Tibial nerve (tissue), 4 donors: ENCODE measurements around the gene DMD.

Source experiments
- EP300 ChIP-seq, 2 donors: sonication (generic); formaldehyde crosslinking; IDR thresholded peaks; one replicate each; pipeline ENCODE4 v1.6.1; 2017; ENCODE audit warnings: antibody characterized with exemption in 2 of 2, mild to moderate bottlenecking in 1 of 2
- POLR2A ChIP-seq, 2 donors: fragments of 450-650 bp; IDR thresholded peaks; one replicate each; pipeline ENCODE4 v1.6.1; 2017; ENCODE audit warnings: antibody characterized with exemption in 2 of 2, mild to moderate bottlenecking in 2 of 2, moderate library complexity in 2 of 2
- TF ChIP-seq, protein P1 (sequence below), 5 experiments: fragments of 200-600 bp in 3 of 5; fragments of 450-650 bp in 2 of 5; sonication (generic) in 3 of 5; IDR thresholded peaks; one replicate each; pipeline ENCODE4 v1.5.1; 2016 to 2019; ENCODE audit warnings: antibody characterized with exemption in 5 of 5, mild to moderate bottlenecking in 3 of 5, moderate library complexity in 2 of 5

DNA sequence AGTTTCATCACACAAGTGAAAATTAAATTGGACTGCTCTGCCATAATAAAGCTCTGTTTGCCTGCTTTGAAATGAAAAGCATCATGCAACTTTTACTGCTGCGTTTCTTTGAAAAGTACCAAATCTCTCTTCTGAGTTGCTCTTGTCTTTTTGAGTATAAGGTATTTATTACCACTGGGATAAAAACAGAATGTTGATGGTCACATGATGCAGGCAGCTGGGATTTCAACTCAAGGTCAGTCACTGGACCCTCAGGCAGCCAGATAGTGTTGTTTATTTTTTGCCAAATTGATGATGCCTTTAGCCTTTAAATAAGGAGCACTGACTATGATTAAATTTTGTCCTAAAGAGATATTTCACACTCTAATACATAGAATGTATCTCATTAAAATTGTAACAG, 32.7 kb downstream of the DMD start:
- TF ChIP-seq, protein P1, sequence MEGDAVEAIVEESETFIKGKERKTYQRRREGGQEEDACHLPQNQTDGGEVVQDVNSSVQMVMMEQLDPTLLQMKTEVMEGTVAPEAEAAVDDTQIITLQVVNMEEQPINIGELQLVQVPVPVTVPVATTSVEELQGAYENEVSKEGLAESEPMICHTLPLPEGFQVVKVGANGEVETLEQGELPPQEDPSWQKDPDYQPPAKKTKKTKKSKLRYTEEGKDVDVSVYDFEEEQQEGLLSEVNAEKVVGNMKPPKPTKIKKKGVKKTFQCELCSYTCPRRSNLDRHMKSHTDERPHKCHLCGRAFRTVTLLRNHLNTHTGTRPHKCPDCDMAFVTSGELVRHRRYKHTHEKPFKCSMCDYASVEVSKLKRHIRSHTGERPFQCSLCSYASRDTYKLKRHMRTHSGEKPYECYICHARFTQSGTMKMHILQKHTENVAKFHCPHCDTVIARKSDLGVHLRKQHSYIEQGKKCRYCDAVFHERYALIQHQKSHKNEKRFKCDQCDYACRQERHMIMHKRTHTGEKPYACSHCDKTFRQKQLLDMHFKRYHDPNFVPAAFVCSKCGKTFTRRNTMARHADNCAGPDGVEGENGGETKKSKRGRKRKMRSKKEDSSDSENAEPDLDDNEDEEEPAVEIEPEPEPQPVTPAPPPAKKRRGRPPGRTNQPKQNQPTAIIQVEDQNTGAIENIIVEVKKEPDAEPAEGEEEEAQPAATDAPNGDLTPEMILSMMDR (IDR thresholded peaks at IDR 0.05): no peak
- TF ChIP-seq POLR2A (IDR thresholded peaks at IDR 0.05): no peak
- no peak for TF ChIP-seq EP300 (IDR thresholded peaks at IDR 0.05)
